Neural crest cell (in vitro differentiated cells): Measurements from ENCODE around the gene FNDC8. TPM values are rescaled to one million over a fixed set of nuclear protein-coding genes. Genes with fewer than 3 reads are reported as not detected.

Experiments
- DNase-seq: peaks from one replicate; pipeline ENCODE4 v3.0.0; 2021; ENCODE audit warnings: low read depth, mixed read lengths, low spot score
- H3K27ac Mint-ChIP-seq: one replicate; pipeline ENCODE4 v1.8.0; 2021; ENCODE audit warnings: mild to moderate bottlenecking, mixed read lengths; ENCODE audit not compliant: unreplicated experiment
- H3K27me3 Mint-ChIP-seq: 2 replicates; pipeline ENCODE4 v1.8.0; 2021; ENCODE audit warnings: low read depth, mild to moderate bottlenecking, mixed read lengths
- H3K36me3 Mint-ChIP-seq: 2 replicates; pipeline ENCODE4 v1.8.0; 2021; ENCODE audit warnings: low read depth, mild to moderate bottlenecking, mixed read lengths
- H3K4me1 Mint-ChIP-seq: 2 replicates; pipeline ENCODE4 v1.8.0; 2021; ENCODE audit warnings: mixed read lengths
- H3K4me3 Mint-ChIP-seq: one replicate; pipeline ENCODE4 v1.8.0; 2021; ENCODE audit warnings: mild to moderate bottlenecking, mixed read lengths
- H3K9me3 Mint-ChIP-seq: 2 replicates; pipeline ENCODE4 v1.8.0; 2021; ENCODE audit warnings: mixed read lengths
- total RNA-seq: library from RNA; stranded (reverse); gene quantifications from 2 replicates; pipeline ENCODE4 v1.2.1, GENCODE V29; 2021
- TF ChIP-seq, protein P1 (sequence below): fragments of 200-600 bp; sonication (generic); conservative IDR thresholded peaks from 2 replicates; pipeline ENCODE4 v1.5.0; 2021; ENCODE audit warnings: antibody characterized with exemption, mild to moderate bottlenecking

FNDC8 gene
- total RNA-seq, 1 donor from 2014 or later = not detected

DNA sequence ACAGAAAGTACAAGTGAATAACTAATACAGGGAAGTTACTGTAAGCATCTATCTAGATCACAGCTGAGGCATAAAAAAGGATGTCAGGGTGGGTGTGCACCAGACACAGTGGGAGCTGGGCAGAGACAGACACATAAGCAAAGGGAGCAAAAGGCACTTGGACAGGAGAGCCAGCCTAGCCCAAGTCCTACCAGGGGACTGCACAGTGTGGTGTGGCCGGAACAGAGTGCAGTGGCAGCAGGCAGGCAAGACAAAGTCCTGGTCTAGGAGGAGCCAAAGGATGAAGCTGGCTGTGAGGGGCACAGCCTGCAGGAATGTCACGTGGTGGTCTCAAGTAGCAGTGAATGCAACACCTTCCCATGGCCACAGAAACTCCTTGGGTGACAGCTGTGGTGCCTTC, 23.6 kb upstream of the FNDC8 start:
- H3K27ac Mint-ChIP-seq = no peak overlapping the region
- no peak for DNase-seq

DNA sequence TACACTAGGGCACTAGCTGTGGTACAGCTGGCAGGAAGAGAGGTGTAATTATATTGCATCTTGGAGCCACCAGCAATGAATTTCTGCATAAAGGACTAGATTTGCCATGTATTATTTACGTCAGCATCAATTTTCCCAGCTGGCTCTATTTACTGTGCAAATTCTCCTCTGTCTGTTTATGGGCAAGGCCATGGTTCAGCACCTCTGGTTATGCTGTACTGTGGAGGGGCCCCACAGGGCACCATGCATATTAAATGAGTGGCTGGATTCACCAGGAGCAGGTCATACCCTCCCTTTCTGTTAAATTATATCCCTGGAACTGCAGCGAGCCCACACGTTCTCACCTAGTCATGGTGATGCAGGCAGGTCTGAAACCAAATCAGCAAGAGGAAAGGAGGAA, 21.5 kb upstream of the FNDC8 start:
- Mint-ChIP-seq H3K27me3 (no peaks in the 10 kb centered on the region), H3K4me1 (no peaks in the 10 kb centered on the region), H3K36me3 (peaks cover 3% of the 10 kb centered on the region), H3K4me3 (no peak overlapping the region), H3K27ac (no peak overlapping the region), H3K9me3 (no peaks in the 10 kb centered on the region)
- DNase-seq = no peak
- TF ChIP-seq, protein P1, sequence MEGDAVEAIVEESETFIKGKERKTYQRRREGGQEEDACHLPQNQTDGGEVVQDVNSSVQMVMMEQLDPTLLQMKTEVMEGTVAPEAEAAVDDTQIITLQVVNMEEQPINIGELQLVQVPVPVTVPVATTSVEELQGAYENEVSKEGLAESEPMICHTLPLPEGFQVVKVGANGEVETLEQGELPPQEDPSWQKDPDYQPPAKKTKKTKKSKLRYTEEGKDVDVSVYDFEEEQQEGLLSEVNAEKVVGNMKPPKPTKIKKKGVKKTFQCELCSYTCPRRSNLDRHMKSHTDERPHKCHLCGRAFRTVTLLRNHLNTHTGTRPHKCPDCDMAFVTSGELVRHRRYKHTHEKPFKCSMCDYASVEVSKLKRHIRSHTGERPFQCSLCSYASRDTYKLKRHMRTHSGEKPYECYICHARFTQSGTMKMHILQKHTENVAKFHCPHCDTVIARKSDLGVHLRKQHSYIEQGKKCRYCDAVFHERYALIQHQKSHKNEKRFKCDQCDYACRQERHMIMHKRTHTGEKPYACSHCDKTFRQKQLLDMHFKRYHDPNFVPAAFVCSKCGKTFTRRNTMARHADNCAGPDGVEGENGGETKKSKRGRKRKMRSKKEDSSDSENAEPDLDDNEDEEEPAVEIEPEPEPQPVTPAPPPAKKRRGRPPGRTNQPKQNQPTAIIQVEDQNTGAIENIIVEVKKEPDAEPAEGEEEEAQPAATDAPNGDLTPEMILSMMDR = no peak

More for the DNA sequence above, 23.6 kb upstream of the FNDC8 start:
- TF ChIP-seq, protein P1 = no peak
- no peak overlapping the region for H3K4me3 Mint-ChIP-seq
- no peaks in the 10 kb centered on the region for H3K27me3 Mint-ChIP-seq
- no peaks in the 10 kb centered on the region for H3K9me3 Mint-ChIP-seq
- H3K4me1 Mint-ChIP-seq = no peaks in the 10 kb centered on the region
- peaks cover 3% of the 10 kb centered on the region for H3K36me3 Mint-ChIP-seq

DNA sequence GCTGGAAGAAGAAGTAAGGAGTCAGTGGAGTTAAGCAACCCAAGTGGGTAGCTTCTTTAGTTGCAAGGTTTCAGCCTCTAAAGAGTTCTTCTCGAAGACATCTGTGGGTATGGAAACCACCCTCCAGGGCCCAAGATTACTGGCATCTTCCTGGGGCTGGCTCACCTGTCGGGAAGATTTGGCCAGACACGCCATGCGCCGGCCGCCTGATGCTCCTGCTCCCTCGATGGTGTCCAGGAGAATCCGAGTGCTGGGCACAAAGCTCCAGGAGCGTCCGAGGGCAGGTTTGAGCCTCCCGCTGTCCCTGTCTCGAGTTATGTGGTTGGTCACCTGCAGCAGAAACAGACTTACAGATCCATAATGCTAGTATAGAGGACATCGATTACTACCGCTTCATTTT, 20.4 kb upstream of the FNDC8 start:
- TF ChIP-seq, protein P1 = no peak
- Mint-ChIP-seq H3K9me3 (no peaks in the 10 kb centered on the region), H3K27me3 (no peaks in the 10 kb centered on the region), H3K36me3 (peaks cover 7% of the 10 kb centered on the region), H3K4me3 (no peak overlapping the region), H3K4me1 (no peaks in the 10 kb centered on the region), H3K27ac (no peak overlapping the region)
- no peak for DNase-seq

DNA sequence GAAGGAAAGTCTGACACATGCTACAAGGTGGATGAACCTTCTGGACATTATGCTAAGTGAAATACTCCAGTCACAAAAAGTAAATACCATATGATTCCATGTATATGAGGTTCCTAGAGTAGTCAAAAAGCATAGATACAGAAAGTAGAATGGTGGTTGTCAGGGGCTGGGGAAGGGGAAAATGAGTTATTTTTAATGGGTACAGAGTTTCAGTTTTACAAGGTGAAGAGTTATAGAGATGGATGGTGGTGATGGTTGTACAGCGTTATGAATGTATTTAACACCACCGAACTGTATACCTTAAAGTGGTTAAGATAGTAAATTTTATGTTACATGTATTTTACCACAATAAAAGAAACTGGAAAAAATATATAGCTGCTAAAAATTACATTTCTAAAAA, 19.7 kb upstream of the FNDC8 start:
- Mint-ChIP-seq H3K27me3 (no peaks in the 10 kb centered on the region), H3K4me1 (no peaks in the 10 kb centered on the region), H3K27ac (no peak overlapping the region), H3K9me3 (no peaks in the 10 kb centered on the region), H3K4me3 (no peak overlapping the region), H3K36me3 (peaks cover 14% of the 10 kb centered on the region)
- DNase-seq = no peak
- TF ChIP-seq, protein P1 = no peak

DNA sequence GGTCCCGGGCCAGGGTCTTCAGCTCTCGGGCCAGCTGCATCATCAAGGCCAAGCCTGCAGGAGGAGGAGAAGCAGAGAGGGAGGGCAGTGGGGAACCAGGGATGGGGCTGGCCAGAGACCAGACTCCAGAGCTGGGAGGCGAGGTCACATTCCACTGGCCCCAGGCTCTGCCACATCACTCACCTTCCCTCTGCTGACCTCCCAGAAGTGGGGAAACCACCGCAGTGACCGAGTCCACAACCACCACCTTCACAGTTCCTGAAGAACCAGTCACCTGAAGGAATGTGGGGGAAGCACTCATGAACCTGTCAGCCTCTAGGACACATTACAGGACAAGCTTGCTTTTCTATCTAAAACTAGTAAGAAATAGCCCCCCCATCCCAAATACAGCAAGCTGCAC, 18.1 kb upstream of the FNDC8 start:
- TF ChIP-seq, protein P1 = no peak
- no peaks in the 10 kb centered on the region for H3K27me3 Mint-ChIP-seq
- no peaks in the 10 kb centered on the region for H3K4me1 Mint-ChIP-seq
- no peaks in the 10 kb centered on the region for H3K9me3 Mint-ChIP-seq
- no peak overlapping the region for H3K4me3 Mint-ChIP-seq
- H3K36me3 Mint-ChIP-seq = peaks cover 12% of the 10 kb centered on the region
- H3K27ac Mint-ChIP-seq = no peak overlapping the region
- no peak for DNase-seq
